Fibroblast of skin of left biceps (primary cell): ENCODE data around the gene BBLN.

Experiments used
- DNase-seq, 2 experiments: peaks; one replicate each; pipeline ENCODE4 v3.0.0-alpha.2; 2013; ENCODE audit warnings: low read depth in 2 of 2

BBLN gene

DNA sequence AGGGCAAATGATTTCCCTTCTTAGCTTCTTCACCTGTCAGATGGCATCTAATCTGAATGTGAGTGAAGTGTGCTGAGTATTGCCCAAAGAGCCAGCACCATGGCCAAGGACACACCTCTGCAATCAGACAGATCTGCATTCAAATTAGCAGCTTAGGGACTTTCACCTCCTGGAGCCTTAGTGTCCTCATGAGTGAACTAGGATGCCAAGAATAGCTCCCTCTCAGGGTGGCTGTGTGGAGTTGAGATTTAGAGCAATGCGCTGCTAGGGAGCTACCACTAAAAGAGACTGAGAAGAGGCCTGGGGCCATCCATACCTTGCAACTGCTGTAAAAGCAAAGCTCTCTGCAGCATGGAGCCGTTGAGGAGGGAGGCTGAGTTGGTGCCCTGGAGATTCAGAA, 29.9 kb downstream of the BBLN start:
- no peak for DNase-seq

DNA sequence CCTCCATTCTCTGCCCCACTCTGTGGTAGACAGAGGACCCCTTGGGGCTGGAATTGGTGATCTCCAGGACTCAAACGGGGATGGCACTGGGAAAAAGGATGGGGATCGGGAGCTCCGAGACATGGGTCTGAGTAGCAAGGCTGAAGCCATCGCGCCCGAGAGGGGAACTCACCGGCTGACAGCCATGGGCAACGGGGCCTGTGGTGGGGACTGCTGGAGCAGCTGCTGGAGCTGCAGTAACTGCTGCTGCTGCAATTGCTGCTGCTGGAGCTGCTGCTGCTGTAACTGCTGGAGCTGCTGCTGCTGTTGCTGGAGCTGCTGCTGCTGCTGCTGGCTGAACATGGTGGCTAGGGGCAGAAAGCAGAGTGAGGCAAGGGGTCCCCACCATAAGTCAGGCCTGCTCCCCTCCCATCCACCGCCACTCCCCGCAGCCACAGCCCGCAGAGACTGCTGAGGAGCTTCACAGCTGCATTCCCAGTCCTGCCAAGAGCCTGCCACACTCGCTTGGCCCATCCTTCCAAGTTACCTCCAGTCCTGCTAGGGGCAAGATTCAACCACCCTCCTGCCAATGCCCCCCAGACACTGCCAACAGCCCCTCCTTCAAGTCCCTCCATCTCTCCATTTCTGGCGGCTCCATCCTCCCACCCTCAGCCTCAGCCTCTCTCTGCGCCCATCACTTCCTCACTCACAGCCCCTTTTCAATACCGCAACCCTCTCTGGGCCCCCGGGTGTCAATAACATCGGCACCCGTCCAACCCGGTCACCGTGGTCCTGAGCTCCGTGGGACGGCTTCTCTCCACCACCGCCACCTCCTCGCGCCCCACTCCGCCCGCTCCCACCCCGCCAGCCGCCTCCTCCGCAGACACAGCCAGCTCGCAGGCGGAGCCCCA, 30.7 kb downstream of the BBLN start:
- no peak for DNase-seq

DNA sequence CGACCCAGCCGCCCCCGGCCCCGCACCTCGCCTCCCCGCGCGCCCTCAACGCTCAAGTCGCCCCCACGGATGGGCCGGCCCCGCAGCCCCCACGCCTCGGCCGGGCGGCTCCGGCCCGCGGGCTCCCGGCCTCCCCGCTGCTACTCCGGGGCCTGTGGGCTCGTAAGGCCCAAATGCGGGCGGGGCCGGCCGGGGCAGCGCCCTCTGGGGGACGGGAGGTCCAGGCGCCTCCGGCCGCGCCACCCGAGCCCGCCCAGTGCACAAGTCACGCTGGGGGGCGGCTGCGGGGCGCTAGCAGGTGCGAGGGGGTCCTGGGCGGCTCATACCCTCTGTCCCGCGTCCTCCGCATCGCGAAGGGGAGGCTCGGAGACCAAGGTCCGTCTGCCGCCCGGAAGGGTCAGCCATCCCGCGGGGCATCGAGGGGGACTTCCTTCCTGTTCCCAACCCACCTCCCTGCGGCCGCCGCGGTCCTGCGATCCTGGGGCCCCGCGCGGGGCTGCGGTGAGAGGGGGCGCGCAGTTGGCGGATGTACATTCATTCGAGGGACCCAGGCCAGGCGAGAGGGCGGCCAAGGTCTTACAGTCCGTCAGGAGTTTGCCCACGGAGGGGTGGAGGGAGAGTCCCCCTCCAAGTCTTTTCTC, 31.5 kb downstream of the BBLN start, which contains the start of gene CIZ1:
CIZ1 (minus strand) TSS at position 167 of the 641 bp plus-strand sequence. CDS start 715 bp downstream, outside the sequence.
- DNase-seq: peak in 1 of 2 experiments; percentile 43

DNA sequence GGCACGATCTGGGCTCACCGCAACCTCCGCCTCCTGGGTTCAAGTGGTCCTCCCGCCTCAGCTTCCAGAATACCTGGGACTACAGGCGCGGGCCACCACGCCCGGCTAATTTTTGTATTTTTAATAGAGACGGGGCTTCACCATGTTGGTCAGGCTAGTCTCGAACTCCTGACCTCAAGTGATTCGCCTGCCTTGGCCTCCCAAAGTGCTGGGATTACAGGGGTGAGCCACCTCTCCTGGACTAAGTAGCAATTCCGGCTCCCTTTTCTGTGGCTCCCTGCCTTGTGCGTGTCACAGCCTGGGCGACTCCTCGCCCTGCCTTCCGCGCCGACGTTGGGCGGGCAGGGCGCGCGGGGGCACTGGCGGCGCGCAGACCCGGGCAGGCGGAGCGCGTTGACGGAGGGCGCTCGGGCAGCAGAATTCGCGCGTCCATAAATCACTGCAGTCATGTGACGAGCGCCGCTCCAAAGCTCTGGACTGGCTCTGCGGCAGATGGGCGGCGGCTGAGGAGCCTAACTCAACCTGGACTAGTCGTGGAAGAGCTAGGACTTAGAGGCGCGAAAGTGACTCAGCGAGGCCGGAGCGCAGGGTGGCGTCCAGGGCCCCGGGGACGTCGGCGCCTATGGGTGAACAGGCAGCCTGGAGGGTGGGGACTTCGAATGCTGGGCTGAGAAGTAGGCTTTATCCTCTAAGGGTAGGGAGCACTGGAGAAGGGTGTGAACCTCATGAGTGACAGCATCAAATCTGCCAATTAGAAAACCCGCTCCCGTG, 32.7 kb downstream of the BBLN start:
- peak; percentile 60 to 64 for DNase-seq

DNA sequence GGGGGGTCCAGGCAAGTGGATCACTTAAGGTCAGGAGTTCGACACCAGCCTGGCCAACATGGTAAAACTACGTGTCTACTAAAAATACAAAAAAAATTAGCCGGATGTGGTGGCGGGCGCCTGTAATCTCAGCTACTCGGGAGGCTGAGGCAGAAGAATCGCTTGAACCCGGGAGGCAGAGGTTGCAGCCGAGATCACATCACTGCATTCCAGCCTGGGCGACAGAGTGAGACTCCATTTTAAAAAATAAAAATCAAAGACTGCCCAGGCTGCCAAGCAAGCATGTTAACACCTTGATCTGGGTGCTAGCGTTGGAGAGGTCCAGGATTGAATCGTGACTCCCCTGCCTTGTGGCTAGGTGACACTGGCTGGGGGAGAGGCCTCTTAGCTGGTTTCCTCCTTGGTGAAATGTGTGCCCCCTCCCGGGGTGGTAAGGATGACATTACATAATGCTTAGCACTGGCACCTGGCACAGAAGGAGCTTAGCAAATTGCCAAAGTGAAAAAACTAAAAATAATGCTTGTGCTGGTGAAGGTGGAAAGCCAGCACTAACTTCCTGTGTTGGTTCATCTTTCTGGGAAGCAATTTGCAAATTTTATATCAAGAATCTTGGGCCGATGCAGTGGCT, 33.5 kb downstream of the BBLN start:
- DNase-seq: no peak

DNA sequence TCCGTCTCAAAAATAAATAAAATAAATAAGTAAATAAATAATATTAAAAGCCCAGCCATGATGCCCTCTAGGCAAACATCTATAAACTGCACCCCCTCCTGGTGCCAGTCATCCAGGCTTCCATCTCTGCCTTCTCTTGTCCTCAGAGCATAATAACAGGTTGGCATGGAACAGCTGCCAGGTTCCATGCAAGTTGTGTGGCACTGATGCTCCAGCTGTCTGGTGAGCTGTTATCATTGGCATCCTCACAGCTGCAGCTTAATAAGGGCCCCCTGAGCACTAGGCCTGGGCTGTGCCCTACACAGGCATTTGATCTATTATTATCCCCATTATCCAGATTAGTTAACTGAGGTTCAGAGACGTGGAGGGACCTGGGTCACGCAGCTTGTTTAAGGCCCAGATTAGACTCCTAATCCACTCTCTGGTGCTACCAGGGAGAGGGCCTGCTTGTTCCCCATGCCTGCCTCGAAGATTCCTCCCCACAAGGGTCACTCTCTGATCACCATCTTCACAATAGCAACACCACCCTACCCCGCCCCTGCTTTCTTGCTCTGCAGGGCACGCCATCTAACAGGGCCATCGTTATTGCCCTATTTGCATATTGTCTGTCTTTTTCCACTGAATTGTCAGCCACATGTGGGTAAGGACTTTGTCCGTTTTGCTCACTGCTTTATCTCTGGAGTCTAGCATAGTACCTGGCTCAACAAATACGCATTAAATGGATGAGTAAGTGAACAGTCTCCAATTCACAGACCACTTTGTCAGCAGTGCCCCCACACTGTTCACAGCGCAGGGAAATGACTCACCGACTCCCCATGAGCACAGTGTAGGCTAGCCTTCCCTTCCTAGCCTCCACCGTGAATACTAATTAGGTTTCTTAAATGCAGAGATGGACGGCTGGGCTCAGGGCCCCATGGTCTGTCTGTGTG, 41.6 kb downstream of the BBLN start:
- no peak for DNase-seq

DNA sequence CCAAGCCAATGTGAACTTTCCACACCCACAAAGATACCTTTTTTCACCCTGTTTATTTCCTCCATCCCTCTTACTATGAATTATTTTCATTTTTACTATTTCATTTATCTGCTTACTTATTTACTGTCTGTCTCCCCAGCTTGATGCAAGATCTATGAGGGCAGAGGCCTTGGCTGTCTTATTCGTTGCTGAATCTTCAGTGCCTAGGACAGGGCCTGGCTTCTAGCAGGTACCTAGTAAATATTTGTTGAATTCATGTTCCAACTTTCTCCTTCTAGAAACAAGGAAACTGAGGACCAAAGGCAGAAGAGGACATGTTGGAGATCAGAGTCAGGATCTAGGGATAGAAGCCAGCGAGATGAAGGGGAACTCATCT, 42.6 kb downstream of the BBLN start:
- DNase-seq: no peak

DNA sequence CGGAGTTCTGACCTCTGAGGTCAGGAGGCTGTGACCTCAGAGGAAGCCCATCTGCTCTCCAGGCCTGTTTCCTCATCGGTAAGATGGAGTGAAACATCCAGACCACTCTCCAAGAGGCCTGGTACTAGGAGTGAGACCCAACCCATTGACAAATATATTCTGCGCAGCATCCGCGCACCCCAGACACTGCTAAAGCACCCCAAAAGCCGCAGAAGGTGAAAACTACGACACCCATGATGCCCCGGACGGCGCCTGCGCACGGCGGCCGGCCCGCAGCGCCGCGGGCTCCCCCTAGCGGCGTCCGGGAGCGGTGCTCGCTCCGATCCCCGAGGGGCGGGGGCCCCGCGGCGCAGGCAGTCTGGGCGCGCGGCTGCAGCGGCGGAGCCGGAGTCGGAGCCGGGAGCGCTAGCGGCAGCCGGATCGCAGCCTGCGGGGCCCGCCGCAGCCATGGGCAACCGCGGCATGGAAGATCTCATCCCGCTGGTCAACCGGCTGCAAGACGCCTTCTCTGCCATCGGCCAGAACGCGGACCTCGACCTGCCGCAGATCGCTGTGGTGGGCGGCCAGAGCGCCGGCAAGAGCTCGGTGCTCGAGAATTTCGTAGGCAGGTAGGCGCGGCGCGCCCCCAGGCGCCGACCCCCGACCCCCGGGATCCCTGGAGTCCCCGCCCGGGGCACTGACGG, 43.1 kb downstream of the BBLN start, which contains the start of gene DNM1:
DNM1 (plus strand) TSS at position 356 of the 683 bp plus-strand sequence; CDS start at position 448, 92 bp downstream.
- no peak for DNase-seq

DNA sequence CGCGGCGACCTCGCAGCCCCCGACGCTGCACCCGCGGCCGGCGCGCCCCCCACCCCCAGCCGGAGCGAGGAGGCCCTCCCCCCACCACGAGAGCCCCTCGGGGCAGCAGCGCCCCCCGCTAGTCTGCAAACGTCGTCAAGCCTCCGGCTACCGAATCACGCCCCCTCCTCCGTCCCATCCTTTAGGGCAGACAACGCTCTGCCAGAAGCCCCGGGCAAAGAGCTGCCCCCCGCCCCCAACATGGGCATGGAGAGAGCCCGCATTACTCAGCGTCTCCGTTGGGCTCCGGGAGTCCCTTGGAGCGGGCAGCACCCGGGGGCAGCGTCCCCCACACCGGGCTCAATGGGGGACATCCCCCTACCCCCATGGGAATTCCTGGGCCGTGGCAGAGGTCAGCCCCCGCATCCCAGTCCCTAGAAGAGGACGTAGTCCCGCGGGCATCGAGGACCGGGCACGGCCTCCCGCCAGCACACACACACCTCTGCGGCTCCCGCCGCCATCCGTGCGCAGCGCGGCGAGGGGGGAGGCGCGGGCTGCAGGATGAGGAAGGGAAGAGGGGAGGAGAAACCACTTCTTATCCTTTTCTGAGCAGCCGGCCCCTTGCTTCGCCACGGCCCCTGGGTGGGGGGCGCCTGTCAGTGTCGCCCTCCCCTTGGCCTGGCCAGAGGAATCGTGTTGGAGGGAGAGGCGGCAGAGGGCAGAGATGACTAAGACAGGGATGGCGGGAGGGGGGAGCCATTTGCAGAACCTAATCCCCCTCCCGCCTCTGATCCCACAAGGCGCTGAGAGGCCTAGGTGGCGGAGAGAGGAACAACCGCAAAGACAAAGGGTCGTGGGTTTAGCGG, 43.9 kb downstream of the BBLN start:
- no peak for DNase-seq

DNA sequence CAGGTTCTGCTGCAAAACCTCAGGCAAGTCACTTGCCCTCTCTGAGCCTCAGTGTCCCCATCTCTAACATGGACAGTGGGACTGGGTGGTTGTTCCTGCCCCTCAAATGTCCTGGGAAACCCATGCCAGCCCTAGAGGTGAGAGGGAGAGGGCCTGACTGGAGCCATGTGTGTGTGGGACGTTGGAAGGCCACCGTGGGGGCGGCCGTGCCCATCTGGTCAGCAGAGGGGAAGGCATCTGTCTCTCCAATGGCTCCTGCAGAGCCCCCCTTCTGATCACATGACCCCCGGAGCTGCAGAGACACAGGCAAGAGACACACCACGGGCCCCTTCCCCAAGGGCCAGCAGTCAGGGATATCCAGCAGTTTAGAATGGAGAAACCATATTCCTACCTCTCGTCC, 44.8 kb downstream of the BBLN start:
- no peak for DNase-seq

DNA sequence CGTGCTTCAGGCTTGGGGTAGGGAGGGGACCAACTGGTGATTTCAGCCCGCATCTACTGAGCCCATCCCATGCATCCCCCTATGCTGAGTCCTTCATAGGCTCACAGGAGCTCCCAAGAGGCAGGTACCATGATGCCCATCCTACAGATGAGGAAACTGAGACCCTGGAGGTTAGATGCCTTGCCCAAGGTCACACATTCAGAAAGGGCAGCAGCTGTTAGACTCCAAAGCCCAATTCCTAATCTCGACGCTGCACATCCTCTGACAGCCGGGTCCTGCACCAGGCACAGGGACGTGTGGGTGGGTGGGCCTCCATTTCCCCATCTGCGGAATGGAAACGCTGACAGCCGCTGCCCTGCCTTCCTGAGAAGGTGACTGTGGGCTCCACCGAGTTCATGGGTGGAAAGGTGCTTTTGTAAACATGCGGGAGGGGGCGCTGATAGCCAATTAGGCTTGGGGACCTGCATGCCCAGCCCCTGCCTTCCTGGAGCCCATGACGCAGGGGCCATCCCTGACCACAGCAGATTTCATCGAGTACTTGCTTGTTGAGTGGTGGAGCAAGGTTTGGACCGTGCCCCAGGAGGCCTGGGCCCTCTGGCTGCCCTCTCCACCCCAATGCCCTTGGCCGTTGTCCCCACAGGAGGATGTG, 45.4 kb downstream of the BBLN start:
- DNase-seq: no peak

DNA sequence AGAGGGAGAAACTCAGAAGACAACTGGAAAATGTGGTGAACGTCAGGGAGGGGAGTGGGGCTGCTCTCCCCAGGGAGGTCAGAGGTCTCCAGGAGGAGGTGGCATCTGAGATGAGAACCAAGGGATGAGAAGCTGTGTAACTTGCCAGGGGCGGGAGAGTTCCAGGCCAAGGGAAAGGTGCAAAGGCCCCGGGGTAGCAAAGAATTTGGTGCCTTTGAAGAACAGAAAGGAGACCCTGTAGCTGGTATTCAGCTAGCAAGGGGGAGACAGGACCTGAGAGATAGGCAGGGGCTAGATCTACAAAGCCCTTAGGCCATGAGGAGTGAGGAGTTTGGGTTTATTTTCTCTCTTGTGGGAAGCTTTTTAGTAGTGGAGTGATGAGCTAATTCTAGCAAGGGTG, 46.4 kb downstream of the BBLN start:
- DNase-seq: no peak

DNA sequence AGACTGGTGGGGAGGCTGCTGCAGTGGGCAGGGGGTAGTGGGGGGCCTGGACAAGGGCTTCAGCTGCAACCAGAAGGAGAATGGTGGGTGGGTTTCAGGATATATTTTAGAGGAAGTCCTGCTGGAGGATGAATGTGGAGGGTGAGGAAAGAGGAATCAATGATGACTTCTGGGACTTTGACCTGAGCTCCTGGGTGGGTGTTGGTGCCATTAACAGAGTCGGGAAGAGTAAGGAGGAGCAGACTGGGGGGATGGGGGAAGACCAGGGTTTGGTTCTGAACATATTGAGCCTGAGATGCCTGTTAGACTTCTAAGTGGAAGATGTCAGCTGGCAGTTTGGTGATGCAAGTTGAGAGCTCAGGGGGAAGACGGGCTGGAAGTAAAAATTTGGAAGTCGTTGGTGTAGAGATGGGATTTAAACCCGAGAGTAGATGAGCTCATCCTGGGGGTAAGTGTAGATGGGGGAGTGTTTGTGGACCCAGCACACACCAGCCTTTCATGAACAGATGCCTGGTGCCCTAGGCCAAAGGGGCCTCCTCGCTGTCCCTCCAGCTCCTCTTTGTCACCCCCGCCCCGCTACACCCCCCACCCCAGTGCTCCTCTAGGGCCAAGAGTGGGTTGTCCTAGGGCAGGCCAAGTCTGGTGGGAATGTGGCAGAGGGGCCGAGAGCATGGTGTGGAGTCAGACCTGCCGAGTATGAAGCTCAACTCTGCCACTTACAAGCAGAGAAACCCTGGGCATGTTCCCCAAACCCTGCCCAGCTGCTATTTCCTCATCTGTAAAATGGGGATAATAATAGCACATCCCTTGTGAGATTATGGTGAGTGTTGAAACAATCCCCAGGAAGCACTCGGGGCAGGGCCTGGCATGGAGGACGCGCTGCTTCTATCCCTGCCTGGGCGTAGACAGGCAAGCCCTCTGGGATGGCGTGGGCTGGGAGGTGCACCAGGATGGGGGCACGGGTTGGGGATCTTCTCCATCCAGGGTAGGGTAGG, 47.1 kb downstream of the BBLN start:
- DNase-seq: no peak

DNA sequence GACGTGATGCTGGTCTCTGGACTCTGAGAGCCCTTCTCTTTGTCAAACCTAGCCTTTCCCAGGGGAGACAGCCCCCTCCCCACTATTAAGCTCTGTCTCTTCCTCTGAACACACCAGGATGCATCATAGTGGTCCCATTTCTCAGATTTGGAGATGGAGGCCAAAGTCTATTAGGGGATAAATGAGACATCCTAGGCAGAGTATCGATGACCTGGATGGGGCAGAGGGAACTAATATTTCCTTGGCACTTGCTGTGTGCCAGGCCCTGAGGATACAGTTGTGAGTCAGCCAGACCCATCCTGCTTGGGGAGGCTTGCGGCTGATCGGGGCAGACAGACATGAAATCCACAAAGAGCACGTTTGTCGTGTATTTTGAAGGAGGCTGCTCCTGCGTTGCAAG, 48.3 kb downstream of the BBLN start:
- no peak for DNase-seq

DNA sequence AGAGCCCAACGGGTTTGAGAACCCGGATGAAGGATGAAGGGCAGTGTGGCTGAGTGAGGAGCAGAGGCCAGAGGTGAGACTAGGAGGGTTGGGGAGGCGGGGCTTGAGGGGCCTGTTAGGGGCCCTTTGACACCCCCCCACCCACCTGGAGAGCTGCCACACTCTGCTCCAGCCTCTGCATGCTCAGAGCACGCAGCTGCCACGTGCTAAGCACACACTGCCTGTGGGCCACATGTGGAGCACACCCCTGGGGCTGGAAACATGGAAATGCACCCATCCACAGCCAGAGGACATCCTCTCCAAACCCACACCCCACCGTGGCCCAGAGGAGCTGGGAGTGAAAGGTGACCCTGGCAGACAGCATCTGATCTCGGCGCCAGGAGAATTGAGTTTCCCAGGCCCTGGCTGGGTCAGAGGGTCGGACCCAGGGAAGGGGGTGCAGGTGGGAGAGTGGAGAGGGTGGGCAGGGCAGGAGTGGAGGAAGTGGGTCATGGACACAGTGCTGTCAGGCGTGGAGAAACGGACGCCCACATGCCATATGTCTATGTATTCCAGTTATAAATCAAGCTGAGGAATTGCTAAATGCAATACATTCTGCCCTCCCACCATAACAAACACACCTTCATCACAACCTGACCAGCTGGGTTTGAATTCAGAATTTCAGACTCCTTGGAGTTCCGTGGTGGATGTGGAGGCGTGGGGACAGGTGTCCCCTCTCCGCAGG, 49.0 kb downstream of the BBLN start:
- DNase-seq: no peak

DNA sequence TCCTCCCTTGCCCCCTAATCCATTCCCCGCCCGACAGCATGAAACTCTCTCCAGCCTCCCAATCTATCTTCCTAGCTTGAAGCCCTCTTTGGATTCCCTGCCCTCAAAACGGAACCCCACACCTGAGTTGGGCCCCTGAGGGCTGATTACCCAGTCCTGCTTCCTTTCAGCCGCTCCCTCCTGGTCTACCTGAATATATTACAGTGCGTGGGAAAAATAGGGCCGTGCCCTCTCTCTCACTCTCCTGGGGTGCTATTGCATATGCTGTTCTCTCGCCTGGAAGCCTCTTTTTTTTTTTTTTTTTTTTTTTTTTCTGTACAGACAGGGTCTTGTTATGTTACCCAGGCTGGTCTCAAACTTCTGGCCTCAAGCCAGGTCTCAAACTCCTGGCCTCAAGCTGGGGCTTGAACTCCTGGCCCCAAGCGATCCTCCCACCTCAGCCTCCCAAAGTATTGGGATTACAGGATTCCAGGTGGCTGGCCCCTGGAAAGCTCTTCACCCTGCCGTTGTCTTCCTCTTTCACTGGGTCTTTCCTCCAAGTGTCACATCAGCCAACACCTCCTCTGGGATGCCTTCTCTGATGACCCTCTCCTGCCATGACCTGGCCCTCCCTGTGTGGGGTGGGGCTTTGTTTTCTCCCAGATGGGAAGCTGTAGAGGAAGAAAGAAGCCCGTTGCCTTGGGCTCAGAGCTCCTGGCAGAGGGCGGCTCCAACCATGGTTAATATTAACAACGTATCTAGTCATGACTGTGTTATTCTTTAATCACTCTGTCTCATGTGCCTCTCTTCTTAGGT, 51.3 kb downstream of the BBLN start:
- DNase-seq: no peak
